ENCODE measurements around the gene AQP10.

DNA sequence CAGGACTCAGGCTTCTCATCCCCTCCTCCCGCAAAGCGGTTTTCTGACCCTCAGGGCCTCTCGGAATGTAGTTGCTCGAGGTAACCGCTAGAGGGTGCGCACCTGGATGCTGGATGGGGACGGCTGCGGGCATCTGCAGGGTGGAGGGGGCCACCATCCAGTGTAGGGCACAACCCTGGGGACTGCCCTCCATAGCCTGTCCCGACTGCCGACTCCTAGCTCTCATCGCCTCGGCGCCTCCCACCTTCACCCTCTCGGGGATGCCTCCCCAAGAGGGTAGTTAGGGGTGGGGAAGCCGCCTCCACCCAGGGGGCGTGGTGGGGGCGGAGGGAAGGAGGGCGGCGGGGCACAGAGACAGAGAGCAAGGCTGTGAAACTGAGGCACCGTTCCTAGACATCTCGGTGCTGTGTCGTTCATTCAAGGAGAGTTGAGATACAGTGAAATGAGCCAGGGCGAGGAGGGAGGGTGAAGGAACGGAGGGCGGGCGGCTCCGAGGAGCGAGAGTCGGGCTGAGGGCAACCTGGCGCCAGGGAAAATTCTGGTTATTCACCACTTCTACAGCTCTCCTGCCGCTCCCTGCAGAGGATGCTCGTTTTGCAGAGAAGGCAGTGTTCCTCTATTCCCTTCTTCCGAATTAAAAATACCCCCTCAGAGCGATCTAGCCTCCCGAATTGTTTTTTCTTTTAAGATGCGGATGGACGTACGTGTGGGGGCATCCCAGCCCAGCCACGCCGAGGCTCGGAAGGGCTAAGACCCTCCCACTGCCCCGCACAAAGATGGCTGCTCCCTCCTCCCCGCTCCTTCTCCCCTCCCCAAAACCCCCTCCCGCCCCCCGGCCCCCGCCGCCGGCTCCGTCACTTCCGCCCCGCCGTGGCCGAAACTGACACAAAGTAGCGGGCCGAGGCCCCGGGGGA is 4.0 kb downstream of the AQP10 start, which contains the start of gene ATP8B2:
- TF ChIP-seq EZH2 (IDR thresholded peaks at IDR 0.05), result no peak
- no peak for TF ChIP-seq POLR2AphosphoS5 (IDR thresholded peaks at IDR 0.05; ENCODE audit: borderline replicate concordance, low read depth, low read length)

Data from SK-N-MC (cell line).